Right cardiac atrium (tissue), 5 donors: ENCODE data around the gene FCHSD2. TPM values are rescaled to one million over a fixed set of nuclear protein-coding genes. Genes with fewer than 3 reads are reported as not detected.
A peak's percentile ranks its signal among the peaks of the same experiment; 100 is the strongest.

Experiments
- ATAC-seq, 2 donors: fragments of 200-7000 bp; cut with Tn5 transposase; one replicate each; pipeline versions ENCODE4 v1.8.0 to v1.9.1; 2020; ENCODE audit warnings: moderate library complexity in 2 of 2, mild to moderate bottlenecking in 1 of 2
- DNase-seq, 3 donors: peaks; one replicate each; pipeline ENCODE4 v3.0.0-alpha.2; 2020
- H3K27ac ChIP-seq: one replicate; pipeline ENCODE4 v1.5.1; 2013; ENCODE audit warnings: mild to moderate bottlenecking, low read length, control low read depth, moderate library complexity
- H3K27me3 ChIP-seq: one replicate; pipeline ENCODE4 v1.6.1; 2013; ENCODE audit not compliant: control insufficient read depth, insufficient read depth
- H3K4me1 ChIP-seq: one replicate; pipeline ENCODE4 v1.6.1; 2013; ENCODE audit warnings: low read length; ENCODE audit not compliant: control insufficient read depth, insufficient read depth
- H3K4me3 ChIP-seq: one replicate; pipeline ENCODE4 v1.5.1; 2013; ENCODE audit warnings: low read length, control low read depth
- H3K9me3 ChIP-seq: one replicate; pipeline ENCODE4 v1.6.1; 2013; ENCODE audit warnings: low read length; ENCODE audit not compliant: control insufficient read depth
- WGBS: extraction: QIAGEN DNeasy Blood & Tissue Kit; methylation state at CpG from one replicate; pipeline ENCODE4 v1.1.7; 2013; 5-methylcytosine and 5-hydroxymethylcytosine counted together
- intact Hi-C, 4 donors: fragments of 100-400 bp; cut with DNase I; formaldehyde crosslinking; loops; one replicate each; pipeline versions ENCODE4 v1.11.0 to v1.14.0; 2022 to 2023
- polyA plus RNA-seq: library from polyadenylated mRNA; stranded (reverse); fragments of 200-250 nt; gene quantifications from one replicate; pipeline ENCODE4 v1.2.3, GENCODE V29; 2013
- total RNA-seq, 4 donors: library from RNA; stranded (reverse); fragmentation: NEBNext Ultra II Directional; extraction: Animal tissue kit (Norgen Biotek cat#: 25700); gene quantifications; one replicate each; pipeline ENCODE4 v1.2.1, GENCODE V29; 2021
- donor health status: healthy with polysubstance abuse.
- donor health status: DM: no; HTN: yes; CAD: no.
- donor health status: DM: no; HTN: no; CAD: no.
- donor health status: DM: no; HTN: yes; CAD: no; lungs with severe emphysema.
- donor health status: DM: yes; HTN: yes; CAD: no.

The FCHSD2 gene
- total and polyA plus RNA-seq, 5 donors, result 12.6 to 54.1 (median 36.2) TPM

DNA sequence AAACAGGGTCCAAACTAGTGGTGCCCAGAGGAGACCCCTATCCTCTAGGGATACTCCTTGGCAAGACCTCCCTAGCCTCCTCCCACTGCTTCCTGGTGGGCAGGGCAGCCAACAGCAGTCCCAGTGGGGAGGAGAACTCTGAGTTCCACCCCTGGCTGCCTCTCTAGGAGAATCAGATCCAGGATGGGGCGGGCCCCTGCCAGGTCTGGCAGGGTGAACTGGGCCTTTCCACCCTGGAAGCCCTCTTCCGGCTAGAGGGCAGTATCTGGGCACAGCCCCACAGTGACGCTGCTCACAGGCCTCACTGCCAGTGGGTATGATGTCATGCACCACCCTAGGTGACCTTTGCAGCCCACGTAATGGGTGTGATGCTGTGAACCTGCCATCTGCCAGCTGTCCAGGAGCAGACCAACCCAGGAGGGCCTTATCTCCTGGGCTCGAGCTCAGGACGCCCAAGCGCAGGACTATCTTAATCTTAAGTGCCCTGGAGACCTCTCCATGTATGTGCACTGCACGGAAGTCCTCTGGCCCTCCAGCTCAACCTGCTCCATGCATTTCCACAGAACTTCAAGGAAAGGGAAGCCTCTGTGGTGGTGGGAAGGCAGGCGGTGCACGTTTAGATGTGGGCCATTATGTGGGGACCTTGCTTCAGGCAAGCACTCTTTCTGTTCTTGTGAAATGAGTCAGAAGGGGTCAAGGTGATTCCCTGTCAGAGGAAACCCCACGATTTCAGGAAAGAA is 31.8 kb upstream of the FCHSD2 start:
- no peaks in the 10 kb centered on the region for H3K9me3 ChIP-seq
- 46% methylated on average over 11 of the region's 11 CpGs for WGBS
- H3K4me3 ChIP-seq, result no peak overlapping the region
- intact Hi-C loops, result loop anchor here in 1 of 4 donors (10.0 kb wide), 2 partner anchors 249 to 449 kb away; no protein-coding TSS in a partner anchor
- no peaks in the 10 kb centered on the region for H3K27me3 ChIP-seq
- H3K27ac ChIP-seq, result peak overlapping the region; percentile 73
- peak; percentile 57 to 71 for ATAC-seq
- DNase-seq, result peak; percentile 84 to 88 (median 87)
- H3K4me1 ChIP-seq, result peaks cover 25% of the 10 kb centered on the region

DNA sequence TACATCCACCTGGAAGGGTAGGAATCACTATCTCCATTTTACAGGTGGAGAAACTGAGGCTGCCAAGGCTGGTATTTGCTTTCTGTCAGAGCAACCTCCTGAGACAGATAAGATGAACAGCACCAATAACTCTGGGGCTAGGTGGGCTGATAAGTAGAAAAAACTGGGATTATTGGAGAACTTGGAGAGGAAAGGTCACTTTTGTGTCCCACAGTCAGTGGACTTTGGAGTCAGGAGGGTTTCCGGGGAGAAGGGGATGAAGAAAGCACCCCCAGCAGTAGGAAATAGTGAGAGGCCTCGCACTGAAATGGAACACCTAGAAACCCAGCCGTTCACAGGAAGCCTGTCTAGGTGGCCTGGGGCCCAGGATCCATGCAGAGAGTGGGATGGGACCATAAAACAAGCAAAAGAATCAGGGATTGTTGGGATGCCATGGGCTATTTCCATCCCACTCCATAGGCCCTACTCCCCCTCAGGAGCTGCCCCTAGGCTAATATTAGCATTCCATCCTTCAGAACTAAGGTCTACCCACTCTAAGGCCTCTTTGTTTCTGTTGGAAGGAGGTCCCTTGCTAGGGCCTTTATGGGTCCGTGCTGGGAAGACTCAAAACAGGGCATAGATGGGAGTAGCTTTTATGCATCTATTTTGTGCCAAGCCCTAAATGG is 31.0 kb upstream of the FCHSD2 start:
- DNase-seq (no peak), ATAC-seq (no peak)
- Histone ChIP-seq H3K27me3 (no peaks in the 10 kb centered on the region), H3K4me1 (peaks cover 25% of the 10 kb centered on the region), H3K27ac (peak overlapping the region; percentile 65), H3K9me3 (no peaks in the 10 kb centered on the region), H3K4me3 (no peak overlapping the region)
- WGBS, result 75% methylated on average over 4 of the region's 4 CpGs
- intact Hi-C loops, result loop anchor here in 1 of 4 donors (10.0 kb wide), 2 partner anchors 248 to 448 kb away; no protein-coding TSS in a partner anchor

DNA sequence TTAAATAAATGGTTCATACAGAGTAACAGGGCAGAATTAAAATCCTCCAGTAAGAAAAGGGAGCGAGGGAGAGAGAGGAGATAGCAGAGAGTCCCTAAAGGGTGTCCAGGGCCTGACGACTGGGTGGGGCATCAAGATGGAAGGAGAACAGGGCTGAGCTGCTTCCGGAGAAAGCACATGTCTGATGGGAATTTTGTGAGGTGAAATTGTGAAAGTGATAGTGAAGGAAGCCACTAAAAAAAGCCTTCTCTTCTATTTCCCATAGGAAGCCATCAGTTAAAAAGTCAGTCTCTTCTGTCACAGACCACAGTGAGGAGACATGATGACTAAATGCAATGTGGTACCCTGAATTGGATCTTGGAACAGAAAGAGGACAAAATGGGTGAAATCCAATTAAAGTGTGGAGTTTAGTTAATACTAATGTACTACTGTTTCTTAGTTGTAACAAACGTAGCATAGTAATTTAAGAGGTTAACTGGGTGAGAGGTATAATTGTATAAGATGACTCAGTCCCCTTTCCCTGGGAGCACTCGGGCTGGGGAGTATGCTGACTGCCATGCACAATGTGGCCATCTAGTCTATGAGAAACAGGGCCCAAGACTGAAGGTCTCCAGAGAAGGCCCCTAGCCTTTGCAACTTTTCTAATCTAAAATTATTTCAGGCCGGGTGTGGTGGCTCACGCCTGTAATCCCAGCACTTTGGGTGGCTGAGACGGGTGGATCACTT is 29.5 kb upstream of the FCHSD2 start:
- Histone ChIP-seq H3K4me1 (peaks cover 21% of the 10 kb centered on the region), H3K27ac (peak overlapping the region; percentile 39), H3K4me3 (no peak overlapping the region), H3K27me3 (no peaks in the 10 kb centered on the region), H3K9me3 (no peaks in the 10 kb centered on the region)
- WGBS, result 67% methylated on average over 8 of the region's 8 CpGs
- DNase-seq (no peak), ATAC-seq (no peak)
- intact Hi-C loops, result loop anchor here in 1 of 4 donors (10.0 kb wide), 2 partner anchors 247 to 447 kb away; no protein-coding TSS in a partner anchor

DNA sequence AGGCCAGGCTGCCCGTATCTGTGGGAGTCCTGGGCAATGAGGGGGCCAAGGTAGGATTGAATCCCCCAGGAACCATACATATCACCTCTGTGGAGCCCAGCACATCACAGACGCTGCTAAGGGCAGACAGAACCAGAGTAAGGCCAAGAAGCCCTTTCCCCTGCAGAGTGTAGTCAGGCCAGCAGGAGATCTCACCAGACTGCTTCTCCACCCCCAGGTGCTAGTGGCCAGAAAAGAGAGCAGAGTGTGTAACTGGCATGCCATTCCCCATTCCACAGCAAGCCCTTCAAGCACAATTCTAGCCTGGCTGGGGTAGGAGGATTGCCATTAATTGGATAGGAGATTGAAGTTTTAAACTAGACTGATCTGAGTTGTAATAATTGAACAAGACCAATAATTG is 28.0 kb upstream of the FCHSD2 start:
- peak overlapping the region; percentile 51 for H3K27ac ChIP-seq
- WGBS, result 82% methylated on average over 2 of the region's 2 CpGs
- intact Hi-C loops, result loop anchor here in 1 of 4 donors (10.0 kb wide), 2 partner anchors 245 to 445 kb away; no protein-coding TSS in a partner anchor

DNA sequence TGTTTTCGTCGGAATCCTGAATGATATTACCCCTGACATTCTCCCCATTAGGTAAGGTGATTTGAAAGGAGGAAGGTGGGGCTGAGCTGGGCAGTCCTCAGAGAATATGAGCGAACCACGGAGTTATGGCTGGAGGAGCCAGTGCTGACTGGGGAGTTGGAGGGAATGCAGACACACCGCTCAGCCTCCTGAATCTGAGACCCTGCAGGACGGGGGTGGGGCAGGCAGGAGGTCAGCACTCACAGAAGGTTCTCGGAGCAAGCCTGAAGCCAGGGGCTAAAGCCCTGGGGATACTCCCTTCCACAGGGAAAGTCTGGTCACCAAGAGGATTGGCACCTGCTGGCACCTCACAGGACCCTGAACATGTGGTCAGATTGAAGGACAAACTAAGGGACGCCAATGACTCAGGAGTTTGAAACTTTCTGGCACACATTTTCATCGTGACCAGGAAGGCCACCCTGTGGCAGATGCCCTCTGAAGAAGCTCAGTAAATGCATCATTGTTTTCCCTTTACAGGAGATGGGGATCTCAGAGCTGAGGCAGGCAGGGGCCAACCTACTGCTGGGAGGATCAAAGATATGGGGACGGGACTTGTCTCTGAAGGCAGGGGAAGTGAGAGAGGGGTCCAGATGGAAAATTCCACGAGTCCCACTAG is 26.9 kb upstream of the FCHSD2 start:
- H3K9me3 ChIP-seq, result no peaks in the 10 kb centered on the region
- WGBS, result 73% methylated on average over 11 of the region's 11 CpGs
- H3K27me3 ChIP-seq, result no peaks in the 10 kb centered on the region
- peak overlapping the region; percentile 87 for H3K27ac ChIP-seq
- H3K4me1 ChIP-seq, result peaks cover 13% of the 10 kb centered on the region
- ATAC-seq (no peak), DNase-seq (no peak)
- intact Hi-C loops, result no loop called here
- H3K4me3 ChIP-seq, result no peak overlapping the region

More for the DNA sequence above, 28.0 kb upstream of the FCHSD2 start:
- Histone ChIP-seq H3K4me1 (peaks cover 16% of the 10 kb centered on the region), H3K4me3 (no peak overlapping the region), H3K9me3 (no peaks in the 10 kb centered on the region), H3K27me3 (no peaks in the 10 kb centered on the region)
- DNase-seq (no peak), ATAC-seq (no peak)

DNA sequence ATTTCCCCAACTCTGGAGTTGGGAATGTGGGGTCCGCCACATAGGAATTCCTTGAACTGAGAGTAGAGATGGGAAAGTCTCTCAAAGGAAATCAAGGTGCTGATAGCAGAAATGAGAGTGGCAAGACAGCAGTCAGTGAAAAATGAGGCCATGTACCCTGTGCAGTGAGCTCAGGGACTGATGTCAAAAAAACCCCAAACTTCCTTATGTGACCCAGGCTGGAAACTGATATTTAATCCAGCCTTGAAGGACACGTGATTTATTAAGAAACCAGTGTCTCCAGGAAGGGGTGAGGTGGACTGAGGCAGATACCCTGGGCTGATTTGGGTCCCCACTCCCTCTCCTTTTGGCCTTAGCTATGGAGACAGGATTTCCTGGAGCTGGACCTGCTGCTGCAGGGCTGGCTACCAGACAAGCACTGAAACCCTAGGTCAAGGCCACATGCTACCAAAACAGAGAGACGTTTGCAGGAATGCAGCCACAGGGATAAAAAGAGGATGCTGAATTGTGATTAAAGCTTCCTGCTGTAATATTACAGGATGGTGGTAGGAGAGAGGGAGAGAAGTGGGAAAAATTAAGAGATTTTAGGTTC is 25.3 kb upstream of the FCHSD2 start:
- H3K4me1 ChIP-seq, result peaks cover 10% of the 10 kb centered on the region
- H3K9me3 ChIP-seq, result no peaks in the 10 kb centered on the region
- WGBS, result 50% methylated on average over 3 of the region's 3 CpGs
- H3K4me3 ChIP-seq, result no peak overlapping the region
- H3K27ac ChIP-seq, result no peak overlapping the region
- peak in 2 of 3 donors; percentile 37 to 68 for DNase-seq
- intact Hi-C loops, result no loop called here
- H3K27me3 ChIP-seq, result no peaks in the 10 kb centered on the region
- peak; percentile 68 to 90 for ATAC-seq

DNA sequence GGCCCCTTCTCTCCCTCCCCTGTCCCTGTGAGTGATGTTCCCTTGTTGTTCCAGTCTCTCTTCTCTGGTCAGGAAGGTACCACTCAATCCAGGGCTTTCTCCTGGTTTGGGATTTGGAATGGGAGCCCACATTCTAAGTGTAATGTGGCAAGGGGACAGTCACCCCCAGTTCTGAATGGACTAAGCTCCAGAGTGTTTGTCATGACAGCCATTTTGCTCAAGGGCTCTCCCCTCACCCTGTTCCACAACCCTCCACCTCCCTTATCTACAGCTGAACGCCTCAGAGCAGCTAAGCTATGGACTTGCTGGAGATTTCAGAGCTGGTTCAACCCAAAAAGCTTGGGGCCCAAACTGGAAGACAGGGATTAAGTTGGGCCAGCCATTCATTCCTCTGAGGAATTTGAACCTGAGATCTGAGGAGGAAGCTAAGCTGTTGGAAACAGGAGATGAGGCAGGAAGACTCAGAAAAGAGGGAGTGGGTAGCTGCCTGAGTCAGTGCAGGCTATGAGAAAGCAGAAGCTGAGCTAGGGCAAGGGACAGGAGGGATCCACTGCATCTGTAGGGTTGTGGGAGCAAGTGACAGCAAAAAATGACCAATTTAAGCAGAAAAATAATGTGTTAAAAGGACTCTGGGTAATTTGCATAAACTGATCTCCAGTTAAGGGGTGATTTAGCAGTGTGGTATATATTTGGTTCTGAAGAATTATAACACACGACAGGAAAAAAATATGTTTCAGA is 22.9 kb upstream of the FCHSD2 start:
- H3K27ac ChIP-seq, result no peak overlapping the region
- no peaks in the 10 kb centered on the region for H3K9me3 ChIP-seq
- ATAC-seq (no peak), DNase-seq (no peak)
- H3K4me3 ChIP-seq, result no peak overlapping the region
- H3K4me1 ChIP-seq, result peaks cover 11% of the 10 kb centered on the region
- intact Hi-C loops, result no loop called here
- H3K27me3 ChIP-seq, result no peaks in the 10 kb centered on the region
- WGBS, result 80% methylated on average over 2 of the region's 2 CpGs

DNA sequence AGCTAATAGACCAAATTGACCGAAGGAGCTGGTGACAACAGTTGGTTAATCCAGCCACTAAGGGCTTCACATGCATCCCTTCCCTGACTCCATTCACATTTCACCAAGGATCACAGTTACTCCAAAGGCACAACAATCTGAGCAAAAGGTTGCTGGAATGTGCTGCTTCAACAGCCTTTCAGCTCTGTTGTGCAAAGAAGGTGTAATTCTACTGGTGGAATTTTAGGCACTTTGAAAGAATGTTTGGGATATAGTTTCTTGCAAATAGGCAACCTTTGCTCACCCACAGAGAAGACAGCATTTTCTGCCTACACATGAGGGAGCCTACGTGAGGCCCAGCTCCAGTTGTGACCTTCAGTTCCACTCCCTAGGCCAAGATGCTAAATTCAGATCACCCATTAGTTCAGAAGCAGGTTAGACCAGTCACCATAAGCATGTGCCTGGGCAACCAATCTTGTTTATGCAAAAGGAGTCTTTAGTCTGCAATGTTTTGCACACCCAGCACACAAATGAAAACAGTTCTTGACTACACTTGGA is 21.6 kb upstream of the FCHSD2 start:
- H3K27ac ChIP-seq, result no peak overlapping the region
- no peak for DNase-seq
- H3K27me3 ChIP-seq, result no peaks in the 10 kb centered on the region
- no peak overlapping the region for H3K4me3 ChIP-seq
- intact Hi-C loops, result no loop called here
- no peaks in the 10 kb centered on the region for H3K9me3 ChIP-seq
- WGBS, result 88% methylated on average over 2 of the region's 2 CpGs
- no peak for ATAC-seq
- H3K4me1 ChIP-seq, result peaks cover 9% of the 10 kb centered on the region

DNA sequence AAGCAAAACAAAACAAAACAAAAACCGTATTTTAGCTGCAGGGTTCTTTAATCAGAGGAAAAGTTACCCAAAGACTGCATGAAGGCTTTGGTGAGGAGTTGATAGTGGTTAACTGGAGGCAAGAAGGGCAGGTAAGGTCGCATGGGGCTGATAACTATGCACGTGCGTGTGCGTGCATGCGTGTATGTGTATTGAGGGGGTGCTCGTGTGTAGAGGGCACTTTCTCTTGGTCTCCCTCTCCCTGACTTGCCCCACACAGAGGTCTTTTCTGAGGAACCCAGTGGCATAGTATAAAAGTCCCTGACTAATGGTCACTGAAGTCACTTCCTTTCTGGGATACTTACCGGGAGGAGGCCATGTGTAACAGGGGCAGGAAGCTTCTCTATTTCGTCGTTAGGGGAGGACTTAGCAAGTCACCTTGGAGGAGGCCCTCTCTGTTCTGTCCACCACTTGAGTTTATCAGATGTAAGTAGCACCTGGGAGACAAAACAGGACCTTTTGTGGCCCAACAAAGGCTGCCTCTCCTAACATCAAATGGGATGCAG is 20.1 kb upstream of the FCHSD2 start:
- intact Hi-C loops, result no loop called here
- H3K27me3 ChIP-seq, result no peaks in the 10 kb centered on the region
- no peaks in the 10 kb centered on the region for H3K9me3 ChIP-seq
- H3K4me1 ChIP-seq, result peaks cover 10% of the 10 kb centered on the region
- no peak for ATAC-seq
- H3K27ac ChIP-seq, result no peak overlapping the region
- H3K4me3 ChIP-seq, result no peak overlapping the region
- WGBS, result 73% methylated on average over 10 of the region's 10 CpGs
- DNase-seq, result no peak
